A549 treated with DMSO at 1 μM for 4 hours (cell line): ENCODE measurements around the gene INSYN1. TPM values are rescaled to one million over a fixed set of nuclear protein-coding genes. Genes with fewer than 3 reads are reported as not detected.

Experiments used
- total RNA-seq: library from RNA; stranded (reverse); fragments of 200-300 nt; extraction: Qiagen RNA extraction; gene quantifications from 5 replicates; pipeline ENCODE4 v1.2.3, GENCODE V29; 2022; ENCODE audit warnings: low read depth

The INSYN1 gene
- total RNA-seq, result 1.4 to 2.6 TPM (median 2.1 TPM) in 5 replicates

GRCh38 chr15:73753250-73754130 is at the start of gene INSYN1:
Gene INSYN1, minus strand, starts transcription at chr15:73753351. Its CDS starts 2,221 bp downstream, at chr15:73751130.

Other genes starting within 250 kb of the INSYN1 start
- gene NPTN, start 120.0 kb downstream of the INSYN1 start, total RNA-seq, result 183 to 210 TPM (median 203 TPM) in 5 replicates
- 71.9 to 80.2 TPM (median 79.5 TPM) in 5 replicates for gene CD276, start 69.0 kb downstream of the INSYN1 start, total RNA-seq
- not detected in 5 replicates for gene TBC1D21, start 120.2 kb upstream of the INSYN1 start, total RNA-seq
- gene LOXL1, start 173.1 kb upstream of the INSYN1 start, total RNA-seq, result 0.43 to 0.92 TPM (median 0.55 TPM) in 5 replicates
- 9.4 to 13.0 TPM (median 11.4 TPM) in 5 replicates for gene STOML1, start 238.9 kb upstream of the INSYN1 start, total RNA-seq
- gene PML, start 241.4 kb upstream of the INSYN1 start, total RNA-seq, result 10.9 to 16.0 TPM (median 15.9 TPM) in 5 replicates